ENCODE data around the gene SLC35F5.
"Not testable (repeated sequence)": the region's sequence is repeated elsewhere in the genome, so short reads cannot be mapped to it uniquely, and the experiment has no call there.

SLC35F5 gene, protein sequence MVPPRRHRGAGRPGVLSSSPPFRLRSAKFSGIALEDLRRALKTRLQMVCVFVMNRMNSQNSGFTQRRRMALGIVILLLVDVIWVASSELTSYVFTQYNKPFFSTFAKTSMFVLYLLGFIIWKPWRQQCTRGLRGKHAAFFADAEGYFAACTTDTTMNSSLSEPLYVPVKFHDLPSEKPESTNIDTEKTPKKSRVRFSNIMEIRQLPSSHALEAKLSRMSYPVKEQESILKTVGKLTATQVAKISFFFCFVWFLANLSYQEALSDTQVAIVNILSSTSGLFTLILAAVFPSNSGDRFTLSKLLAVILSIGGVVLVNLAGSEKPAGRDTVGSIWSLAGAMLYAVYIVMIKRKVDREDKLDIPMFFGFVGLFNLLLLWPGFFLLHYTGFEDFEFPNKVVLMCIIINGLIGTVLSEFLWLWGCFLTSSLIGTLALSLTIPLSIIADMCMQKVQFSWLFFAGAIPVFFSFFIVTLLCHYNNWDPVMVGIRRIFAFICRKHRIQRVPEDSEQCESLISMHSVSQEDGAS

DNA sequence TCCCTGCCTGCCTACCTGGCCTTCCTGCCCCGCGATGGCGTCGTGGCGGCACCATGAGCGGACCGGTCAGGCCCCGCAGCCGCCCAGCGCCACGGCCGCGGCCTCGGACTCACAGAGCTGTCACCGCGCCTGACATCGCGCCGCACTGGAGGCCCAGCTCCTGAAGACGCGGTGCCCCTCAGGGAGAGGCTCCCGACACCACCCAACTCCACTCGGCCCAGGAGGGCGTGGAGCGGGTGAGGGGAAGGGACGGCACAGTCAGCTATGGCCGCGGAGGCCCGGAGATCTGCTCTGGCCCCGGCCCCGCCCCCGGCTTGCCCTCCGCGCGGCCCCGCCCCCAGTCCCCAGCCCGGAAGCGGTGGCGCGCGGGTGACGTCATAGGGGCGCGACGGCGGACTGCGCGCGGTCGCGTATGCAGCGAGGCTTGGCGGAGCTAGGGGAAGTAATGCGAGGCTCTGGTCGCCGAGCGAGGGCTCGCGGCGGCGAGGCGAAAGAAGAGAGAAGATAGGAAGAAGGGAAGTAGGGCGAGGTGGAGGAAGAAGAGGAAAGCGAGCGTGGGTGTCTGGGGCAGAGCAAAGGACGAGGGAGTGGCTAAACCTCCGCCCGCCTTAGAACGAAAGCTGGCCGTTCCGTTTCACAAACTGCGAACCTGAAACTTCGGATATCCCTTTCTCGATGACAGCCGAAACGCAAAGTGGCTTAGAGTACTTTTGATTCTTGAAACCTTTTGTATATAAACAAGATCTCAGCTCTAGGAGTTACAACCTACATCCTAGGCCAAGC, at the start of gene SLC35F5:
TSS of gene SLC35F5 (minus strand) at position 288 of the 783 bp plus-strand sequence. CDS start at position 55, 233 bp downstream.
- DNase-seq, result peak; percentile 91

GRCh38 chr2:113799375-113799774, 42.9 kb upstream of the SLC35F5 start:
- no peak for DNase-seq

- no peak for DNase-seq
Observed at GRCh38 chr2:113797237-113797636, 40.8 kb upstream of the SLC35F5 start.

DNA sequence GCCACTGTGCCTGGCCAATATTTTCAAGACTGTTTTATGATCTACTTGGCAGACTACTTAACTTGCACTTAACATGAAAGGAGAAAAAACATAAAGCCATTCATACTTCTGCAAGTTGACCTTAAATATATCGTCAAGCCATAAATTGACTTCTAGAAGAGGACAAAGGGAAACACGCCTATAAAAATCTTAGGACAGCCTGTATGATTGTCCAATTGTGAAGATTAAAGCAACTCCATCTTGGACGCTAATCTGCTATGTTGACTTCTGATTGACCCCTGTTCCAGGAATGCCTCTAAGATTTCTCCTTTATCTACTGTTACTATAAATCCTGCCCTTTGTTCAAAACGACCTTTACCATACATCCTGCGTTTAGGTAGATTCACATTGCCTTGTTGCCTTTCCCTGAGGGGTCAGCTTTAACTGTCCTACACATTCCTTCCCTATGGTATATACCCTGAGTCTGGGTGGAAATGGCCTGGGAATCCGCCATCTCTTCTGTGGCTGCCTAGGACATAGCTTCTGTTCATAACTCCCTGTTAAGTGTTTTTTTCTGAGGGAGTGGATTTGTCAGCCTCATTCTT, 40.2 kb upstream of the SLC35F5 start:
- no peak for DNase-seq

DNA sequence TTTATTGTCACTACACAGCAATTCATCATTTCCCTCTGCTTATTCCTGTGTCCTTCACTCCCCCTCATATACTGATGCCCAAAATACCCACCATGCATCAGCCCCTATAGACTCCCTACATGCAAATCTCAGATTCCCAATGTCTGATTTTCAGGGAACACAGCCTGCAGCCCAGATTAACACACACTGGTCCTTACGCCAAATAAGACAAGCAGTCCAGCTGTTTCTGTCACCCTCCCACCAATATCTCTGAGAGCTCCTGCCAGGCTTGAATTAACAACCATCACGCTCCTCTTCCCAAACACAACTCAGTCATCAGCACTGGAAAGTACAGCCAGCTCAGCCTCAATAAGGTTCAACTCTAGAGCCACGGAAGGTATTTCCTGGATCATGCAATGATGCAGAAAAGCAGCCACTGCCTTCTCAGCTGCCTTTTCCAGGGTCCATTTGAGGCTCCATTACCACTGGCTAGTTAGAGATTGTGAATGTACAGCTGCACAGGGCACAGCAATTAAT, 39.0 kb upstream of the SLC35F5 start:
- no peak for DNase-seq

GRCh38 chr2:113791697-113792590, 35.5 kb upstream of the SLC35F5 start:
- no peak for DNase-seq

DNA sequence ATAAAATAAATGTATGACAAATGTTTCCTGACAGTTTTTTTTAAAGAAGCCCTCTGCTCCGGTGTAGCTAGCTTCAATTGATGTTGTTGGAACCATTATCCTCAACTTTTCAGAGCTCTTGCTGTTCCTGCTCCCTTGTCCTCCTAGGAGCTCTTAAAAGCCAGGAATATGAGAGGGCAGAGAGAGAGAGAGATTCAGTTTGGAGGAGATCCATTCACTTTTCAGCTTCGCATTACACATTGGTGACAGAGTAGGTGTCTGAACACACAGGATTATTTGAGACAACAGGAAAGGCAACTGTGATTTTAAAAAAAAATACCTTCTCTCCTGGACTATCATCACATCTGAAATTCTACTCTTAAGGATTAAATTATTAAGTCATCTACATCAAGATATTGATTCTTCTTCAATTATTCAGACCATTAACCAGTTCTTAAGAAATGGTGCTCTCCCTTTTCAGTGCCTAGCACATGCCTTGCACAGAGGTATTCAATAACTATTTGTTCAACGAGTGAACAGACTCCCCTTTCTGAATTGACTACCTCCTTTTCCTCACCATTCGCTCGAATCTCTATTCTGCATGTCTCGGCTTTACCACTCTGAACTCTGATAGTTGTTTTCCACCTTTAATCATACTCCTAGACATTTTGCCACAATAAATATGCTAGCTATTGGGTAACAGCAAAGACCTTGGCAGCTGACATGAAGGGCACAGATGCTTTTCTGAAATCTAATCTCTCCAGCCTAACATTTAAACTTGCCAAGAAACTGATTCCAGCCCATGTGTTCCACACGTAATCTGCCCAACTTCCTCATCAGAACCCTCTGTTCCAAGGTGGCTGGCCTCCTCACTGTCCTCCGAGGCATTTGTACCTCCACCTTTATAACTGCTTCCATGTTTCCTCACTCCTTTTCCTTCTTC, 28.6 kb upstream of the SLC35F5 start:
- DNase-seq, result no peak

- no peak for DNase-seq
Observed at GRCh38 chr2:113780472-113780871, 24.0 kb upstream of the SLC35F5 start.

GRCh38 chr2:113777371-113777770, 20.9 kb upstream of the SLC35F5 start:
- DNase-seq, result no peak

DNA sequence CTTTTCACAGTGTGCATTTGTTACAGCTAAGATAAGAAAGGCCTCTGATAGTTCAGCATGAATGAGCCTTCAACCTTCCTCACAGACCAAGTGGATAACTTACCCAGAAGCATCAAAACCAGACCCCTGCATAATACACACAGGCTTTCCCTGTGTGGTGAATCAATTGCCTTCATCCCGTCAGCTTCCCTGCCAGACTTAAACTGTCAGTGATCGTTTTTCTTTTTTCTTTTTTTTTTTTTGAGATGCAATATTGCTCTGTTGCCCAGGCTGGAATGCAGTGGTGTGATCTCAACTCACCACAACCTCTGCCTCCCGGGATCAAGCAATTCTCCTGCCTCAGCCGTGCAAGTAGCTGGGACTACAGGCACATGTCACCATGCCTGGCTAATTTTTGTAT, 20.5 kb upstream of the SLC35F5 start:
- no peak for DNase-seq

DNA sequence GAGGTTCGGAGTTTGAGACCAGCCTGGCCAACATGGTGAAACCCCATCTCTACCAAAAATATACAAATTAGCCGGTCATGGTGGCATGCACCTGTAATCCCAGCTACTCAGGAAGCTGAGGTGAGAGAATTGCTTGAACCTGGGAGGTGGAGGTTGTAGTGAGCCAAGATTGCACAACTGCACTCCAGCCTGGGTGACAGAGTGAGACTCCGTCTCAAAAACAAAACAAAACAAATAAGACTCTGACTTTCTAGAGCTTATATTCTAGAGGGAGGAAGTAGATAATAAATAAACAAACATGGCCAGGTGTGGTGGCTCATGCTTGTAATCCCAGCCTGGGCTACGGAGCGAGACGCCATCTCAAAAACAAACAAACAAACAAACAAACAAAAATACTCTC, 18.2 kb upstream of the SLC35F5 start:
- not testable (repeated sequence) for DNase-seq

DNA sequence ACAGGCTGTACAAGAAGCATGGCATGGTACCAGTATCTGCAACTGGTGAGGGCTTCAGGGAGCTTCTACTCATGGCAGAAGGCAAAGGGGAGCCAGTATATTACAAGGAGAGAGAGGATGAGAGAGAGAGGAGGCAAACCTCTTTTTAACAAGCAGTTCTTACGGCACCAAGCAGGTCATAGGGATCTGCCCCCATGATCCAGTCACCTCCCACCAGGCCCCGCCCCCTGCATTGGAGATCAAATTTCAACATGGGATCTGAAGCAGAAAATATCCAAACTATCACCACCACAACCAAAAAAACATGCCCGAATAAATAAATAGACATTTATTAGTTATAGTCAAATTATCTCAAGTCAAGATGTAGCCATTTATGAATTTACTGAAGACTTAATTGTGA, 14.5 kb upstream of the SLC35F5 start:
- DNase-seq, result no peak

GRCh38 chr2:113769555-113769954, 13.1 kb upstream of the SLC35F5 start:
- DNase-seq, result no peak

DNA sequence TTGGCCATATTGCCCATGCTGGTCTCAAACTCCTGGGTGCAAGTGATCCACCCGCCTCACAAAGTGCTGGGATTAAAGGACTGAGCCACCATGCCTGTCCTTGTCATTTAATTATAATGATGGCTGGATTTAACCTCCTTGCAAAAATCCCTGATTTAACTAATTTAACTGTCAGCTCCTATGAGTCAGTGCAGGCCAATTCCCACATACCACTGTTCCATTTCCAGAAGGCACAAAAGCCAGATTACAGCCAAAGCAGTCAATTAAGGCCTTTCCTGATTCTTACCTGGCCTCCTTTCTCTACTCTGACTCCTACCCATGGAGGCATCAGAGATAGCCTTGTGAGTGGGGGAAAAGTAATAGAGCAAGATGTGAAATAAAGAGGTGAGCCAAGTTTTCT, 12.3 kb upstream of the SLC35F5 start:
- DNase-seq, result no peak

DNA sequence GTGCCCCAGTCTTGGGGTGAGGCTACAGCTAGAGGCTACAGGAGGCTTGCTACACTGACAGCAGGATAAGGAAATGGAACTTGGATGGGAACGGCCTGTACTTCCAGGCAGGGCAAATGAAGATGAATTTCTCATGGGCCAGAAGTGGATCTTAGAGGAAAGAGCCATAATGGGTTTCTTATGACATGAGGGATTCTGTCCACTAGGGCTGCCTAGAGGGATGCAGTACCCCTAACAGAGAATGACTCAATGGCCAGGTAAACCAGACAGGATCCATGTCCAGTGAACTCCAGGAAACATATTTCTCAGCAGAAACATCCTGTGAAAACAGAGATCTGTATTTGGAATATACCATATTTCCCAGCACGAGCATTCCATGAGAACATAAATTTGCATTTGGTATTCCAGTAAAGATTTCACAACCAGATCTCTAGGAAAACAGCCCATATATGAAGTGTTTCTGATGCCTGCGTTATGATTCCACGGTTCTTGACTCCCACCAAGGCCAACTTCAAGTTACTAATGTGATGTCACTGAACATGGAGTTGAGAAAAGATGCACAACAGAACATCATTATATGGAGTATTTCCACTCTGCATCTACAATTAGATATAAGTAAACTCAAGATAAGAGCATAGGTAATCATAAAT, 11.5 kb upstream of the SLC35F5 start:
- no peak for DNase-seq

DNA sequence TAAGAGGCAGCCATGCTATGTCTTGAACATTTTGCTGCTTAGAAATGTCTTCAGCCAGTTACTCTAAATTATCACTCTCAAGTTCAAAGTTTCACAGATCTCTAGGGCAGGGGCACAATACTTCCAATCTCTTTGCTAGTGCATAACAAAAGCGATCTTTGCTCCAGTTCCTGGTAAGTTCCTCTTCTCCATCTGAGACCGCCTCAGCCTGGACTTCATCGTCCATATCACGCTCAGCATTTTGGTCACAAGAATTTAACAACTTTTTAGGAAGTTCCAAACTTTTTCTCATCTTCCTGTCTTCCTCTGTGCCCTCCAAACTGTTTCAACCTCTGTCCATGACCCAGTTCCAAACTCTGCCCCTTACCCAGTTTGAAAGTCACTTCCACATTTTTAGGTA, 8.8 kb upstream of the SLC35F5 start:
- DNase-seq, result no peak

- DNase-seq, result no peak
Observed at GRCh38 chr2:113762377-113763118, 6.1 kb upstream of the SLC35F5 start.

DNA sequence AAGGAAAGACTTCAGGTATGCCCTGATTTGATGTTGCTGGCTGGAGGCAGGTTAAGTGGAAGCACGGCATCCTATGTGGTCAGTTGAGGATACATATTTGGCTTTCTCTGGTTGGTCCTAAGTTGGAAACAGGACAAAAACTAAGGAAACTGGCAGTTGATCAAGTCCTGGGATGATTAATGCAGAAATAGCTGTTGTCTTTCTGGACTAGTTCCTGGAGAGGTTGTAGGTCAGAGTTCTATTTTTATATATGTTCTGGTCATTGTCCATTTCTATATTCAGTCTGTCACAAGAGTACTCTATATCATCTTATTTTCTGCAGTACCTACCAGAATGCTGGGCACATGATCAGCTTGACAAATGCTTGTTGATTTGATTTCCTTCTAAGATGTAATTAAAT, 4.0 kb upstream of the SLC35F5 start:
- DNase-seq, result no peak

- no peak for DNase-seq
Observed at GRCh38 chr2:113757138-113757657, 756 bp upstream of the SLC35F5 start.

Measured in activated CD4-positive, alpha-beta T cell treated with anti-CD3 and anti-CD28 coated beads for 1 hour (primary cell).